CD4-positive, alpha-beta T cell (primary cell): ENCODE data around the gene ZNF367. TPM values are rescaled to one million over a fixed set of nuclear protein-coding genes. Genes with fewer than 3 reads are reported as not detected.

Source experiments
- ATAC-seq: fragments of 200-7000 bp; cut with Tn5 transposase; one replicate; pipeline ENCODE4 v1.10.0; 2022; ENCODE audit warnings: mild to moderate bottlenecking; ENCODE audit not compliant: poor library complexity
- CTCF ChIA-PET: fragments of 350-600 bp; sonication (Branson Sonifier 250); formaldehyde crosslinking; loops from one replicate; lab custom pipeline; 2021; ENCODE audit warnings: antibody characterized with exemption, inconsistent platforms; lab: Charles Lee
- POLR2A ChIA-PET: fragments of 350-600 bp; sonication (Branson Sonifier 250); formaldehyde crosslinking; loops from one replicate; lab custom pipeline; 2021; ENCODE audit warnings: antibody characterized with exemption, inconsistent platforms; lab: Charles Lee
- DNase-seq, 14 experiments: peaks; one replicate each; pipeline ENCODE4 v3.0.0-alpha.2; 2013 to 2020; ENCODE audit warnings: mixed read lengths in 2 of 14
- H3K27ac ChIP-seq, 2 donors: one replicate each; pipeline versions ENCODE4 v1.5.1 to v1.7.0; 2013; ENCODE audit warnings: low read length in 2 of 2, low read depth in 1 of 2, mild to moderate bottlenecking in 1 of 2
- H3K27me3 ChIP-seq, 2 experiments: 1 replicate in 1 of 2; 2 replicates in 1 of 2; pipeline versions ENCODE4 v1.6.1 to v1.7.0; 2013; ENCODE audit warnings: low read length in 2 of 2, control low read depth in 1 of 2, mild to moderate bottlenecking in 1 of 2, moderate library complexity in 1 of 2; ENCODE audit not compliant: insufficient read depth in 2 of 2, control insufficient read depth in 1 of 2
- H3K36me3 ChIP-seq: one replicate; pipeline ENCODE4 v1.6.1; 2013; ENCODE audit warnings: low read length, control low read depth; ENCODE audit not compliant: insufficient read depth
- H3K4me1 ChIP-seq: one replicate; pipeline ENCODE4 v1.6.1; 2013; ENCODE audit warnings: low read length, control low read depth; ENCODE audit not compliant: insufficient read depth
- H3K4me3 ChIP-seq: one replicate; pipeline ENCODE4 v1.5.1; 2013; ENCODE audit warnings: mild to moderate bottlenecking, low read length, moderate library complexity
- H3K9me3 ChIP-seq, 2 experiments: 1 replicate in 1 of 2; 2 replicates in 1 of 2; pipeline versions ENCODE4 v1.6.1 to v1.7.0; 2013; ENCODE audit warnings: low read length in 2 of 2, mild to moderate bottlenecking in 2 of 2, control low read depth in 1 of 2, moderate library complexity in 1 of 2; ENCODE audit not compliant: control insufficient read depth in 1 of 2, insufficient read depth in 1 of 2
- H3K27ac Mint-ChIP-seq: one replicate; pipeline ENCODE4 v1.8.0; 2020; ENCODE audit warnings: mixed read lengths
- H3K27me3 Mint-ChIP-seq: one replicate; pipeline ENCODE4 v1.8.0; 2021; ENCODE audit warnings: mixed read lengths
- H3K36me3 Mint-ChIP-seq: one replicate; pipeline ENCODE4 v1.8.0; 2021; ENCODE audit warnings: low read depth, mixed read lengths
- H3K4me1 Mint-ChIP-seq: one replicate; pipeline ENCODE4 v1.8.0; 2021; ENCODE audit warnings: low read depth, mixed read lengths
- H3K4me3 Mint-ChIP-seq: one replicate; pipeline ENCODE4 v1.8.0; 2020; ENCODE audit warnings: mild to moderate bottlenecking, mixed read lengths
- H3K9me3 Mint-ChIP-seq: one replicate; pipeline ENCODE4 v1.8.0; 2020; ENCODE audit warnings: mixed read lengths
- intact Hi-C, 2 experiments: fragments of 100-400 bp; cut with DNase I in 1 of 2; cut with micrococcal nuclease in 1 of 2; formaldehyde crosslinking; loops; one replicate each; pipeline versions ENCODE4 v1.15.1 to v1.9.0; 2023 to 2025; cut with DNase I, micrococcal nuclease
- total RNA-seq, 174 experiments: library from RNA in 2 of 174; stranded (reverse) in 2 of 174; gene quantifications; one replicate each; pipeline ENCODE4 v1.2.3 and lab custom pipeline; 2021 to 2026
- TF ChIP-seq, protein P1 (sequence below): fragments of 200-600 bp; IDR thresholded peaks from one replicate; pipeline ENCODE4 v1.8.0; 2022; ENCODE audit warnings: antibody characterized with exemption, mild to moderate bottlenecking

ZNF367 gene
- total RNA-seq, 2 experiments from 2014 or later, result 6.5 to 6.7 TPM

GRCh38 chr9:96462541-96462940, 44.4 kb upstream of the ZNF367 start:
- no peaks in the 10 kb centered on the region for H3K27me3 ChIP-seq
- CTCF ChIA-PET, result interaction anchor here (1.6 kb wide), 1 partner anchor 10 kb away, joined by 3 read pairs; no protein-coding TSS in a partner anchor
- ATAC-seq, result no peak
- Mint-ChIP-seq H3K9me3 (no peaks in the 10 kb centered on the region), H3K27ac (no peak overlapping the region), H3K4me3 (no peak overlapping the region), H3K36me3 (peaks cover 72% of the 10 kb centered on the region), H3K27me3 (no peaks in the 10 kb centered on the region), H3K4me1 (peaks cover 7% of the 10 kb centered on the region)
- H3K36me3 ChIP-seq, result peaks cover 32% of the 10 kb centered on the region
- intact Hi-C loops, result no loop called here
- H3K27ac ChIP-seq, result no peak overlapping the region
- no peaks in the 10 kb centered on the region for H3K4me1 ChIP-seq
- POLR2A ChIA-PET, result no interaction called here
- TF ChIP-seq, protein P1, sequence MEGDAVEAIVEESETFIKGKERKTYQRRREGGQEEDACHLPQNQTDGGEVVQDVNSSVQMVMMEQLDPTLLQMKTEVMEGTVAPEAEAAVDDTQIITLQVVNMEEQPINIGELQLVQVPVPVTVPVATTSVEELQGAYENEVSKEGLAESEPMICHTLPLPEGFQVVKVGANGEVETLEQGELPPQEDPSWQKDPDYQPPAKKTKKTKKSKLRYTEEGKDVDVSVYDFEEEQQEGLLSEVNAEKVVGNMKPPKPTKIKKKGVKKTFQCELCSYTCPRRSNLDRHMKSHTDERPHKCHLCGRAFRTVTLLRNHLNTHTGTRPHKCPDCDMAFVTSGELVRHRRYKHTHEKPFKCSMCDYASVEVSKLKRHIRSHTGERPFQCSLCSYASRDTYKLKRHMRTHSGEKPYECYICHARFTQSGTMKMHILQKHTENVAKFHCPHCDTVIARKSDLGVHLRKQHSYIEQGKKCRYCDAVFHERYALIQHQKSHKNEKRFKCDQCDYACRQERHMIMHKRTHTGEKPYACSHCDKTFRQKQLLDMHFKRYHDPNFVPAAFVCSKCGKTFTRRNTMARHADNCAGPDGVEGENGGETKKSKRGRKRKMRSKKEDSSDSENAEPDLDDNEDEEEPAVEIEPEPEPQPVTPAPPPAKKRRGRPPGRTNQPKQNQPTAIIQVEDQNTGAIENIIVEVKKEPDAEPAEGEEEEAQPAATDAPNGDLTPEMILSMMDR, result no peak
- DNase-seq, result no peak
- no peaks in the 10 kb centered on the region for H3K9me3 ChIP-seq
- no peak overlapping the region for H3K4me3 ChIP-seq

DNA sequence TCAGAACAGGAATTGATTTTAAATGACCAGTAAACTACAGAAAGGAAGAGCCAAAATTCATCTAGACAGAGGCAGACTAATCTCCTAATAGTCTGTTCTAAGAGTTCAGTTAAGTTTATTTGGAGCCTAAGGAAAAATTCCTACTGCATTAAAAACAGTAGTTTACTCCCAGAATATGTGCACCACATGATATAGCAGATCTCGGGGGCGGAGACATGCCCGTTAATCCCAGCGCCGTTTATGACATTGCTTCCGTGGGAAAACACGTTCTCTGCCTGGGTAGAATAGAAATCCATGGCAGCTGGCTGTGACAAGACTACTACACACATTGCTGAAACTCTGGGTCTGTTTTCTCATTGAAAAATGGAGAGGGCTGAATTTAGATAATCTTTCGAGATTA, 43.2 kb upstream of the ZNF367 start:
- peaks cover 29% of the 10 kb centered on the region for H3K36me3 ChIP-seq
- ATAC-seq, result no peak
- no peaks in the 10 kb centered on the region for H3K27me3 ChIP-seq
- no peak for DNase-seq
- H3K27me3 Mint-ChIP-seq, result no peaks in the 10 kb centered on the region
- TF ChIP-seq, protein P1, result no peak
- intact Hi-C loops, result no loop called here
- peaks cover 67% of the 10 kb centered on the region for H3K36me3 Mint-ChIP-seq
- peaks cover 7% of the 10 kb centered on the region for H3K4me1 Mint-ChIP-seq
- H3K4me3 Mint-ChIP-seq, result no peak overlapping the region
- H3K9me3 Mint-ChIP-seq, result no peaks in the 10 kb centered on the region
- no peak overlapping the region for H3K27ac Mint-ChIP-seq
- H3K9me3 ChIP-seq, result no peaks in the 10 kb centered on the region
- POLR2A ChIA-PET, result no interaction called here
- CTCF ChIA-PET, result interaction anchor here (1.6 kb wide), 1 partner anchor 9 kb away, joined by 3 read pairs; no protein-coding TSS in a partner anchor
- no peak overlapping the region for H3K4me3 ChIP-seq
- H3K27ac ChIP-seq, result no peak overlapping the region
- no peaks in the 10 kb centered on the region for H3K4me1 ChIP-seq

DNA sequence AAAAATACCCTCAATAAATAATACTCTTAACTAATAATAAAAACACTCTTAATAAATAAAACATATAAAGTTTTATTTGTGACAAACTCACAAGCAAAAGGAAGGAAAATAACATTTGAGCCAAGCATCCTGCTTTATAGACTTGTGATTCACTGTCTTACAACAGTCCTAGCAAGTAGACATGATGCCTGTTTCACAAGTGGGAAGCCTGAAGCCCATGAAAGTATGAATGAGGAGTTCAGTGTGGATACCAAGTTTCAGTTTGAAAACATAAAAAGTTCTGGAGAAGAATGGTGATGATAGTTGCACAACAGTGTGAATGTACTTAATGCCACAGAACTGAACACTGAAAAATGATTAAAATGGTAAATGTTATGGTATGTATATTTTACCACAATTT, 42.7 kb upstream of the ZNF367 start:
- no peak overlapping the region for H3K4me3 ChIP-seq
- no peaks in the 10 kb centered on the region for H3K9me3 ChIP-seq
- Mint-ChIP-seq H3K9me3 (no peaks in the 10 kb centered on the region), H3K4me3 (no peak overlapping the region), H3K27ac (no peak overlapping the region), H3K36me3 (peaks cover 63% of the 10 kb centered on the region), H3K27me3 (no peaks in the 10 kb centered on the region), H3K4me1 (peaks cover 7% of the 10 kb centered on the region)
- TF ChIP-seq, protein P1, result no peak
- ATAC-seq, result no peak
- DNase-seq, result no peak
- intact Hi-C loops, result no loop called here
- H3K36me3 ChIP-seq, result peaks cover 29% of the 10 kb centered on the region
- H3K27ac ChIP-seq, result no peak overlapping the region
- ChIA-PET POLR2A (no interaction called here), CTCF (interaction anchor here (1.6 kb wide), 1 partner anchor 8 kb away, joined by 3 read pairs; no protein-coding TSS in a partner anchor)
- H3K4me1 ChIP-seq, result no peaks in the 10 kb centered on the region
- no peaks in the 10 kb centered on the region for H3K27me3 ChIP-seq
